Fibroblast of peridontal ligament (primary cell): ENCODE results near the gene PTMA.
"Not testable (repeated sequence)": the region's sequence is repeated elsewhere in the genome, so short reads cannot be mapped to it uniquely, and the experiment has no call there.

ENCODE experiments used
- DNase-seq: peaks from one replicate; pipeline ENCODE4 v3.0.0-alpha.2; 2010; ENCODE audit errors: extremely low read depth

The PTMA gene

DNA sequence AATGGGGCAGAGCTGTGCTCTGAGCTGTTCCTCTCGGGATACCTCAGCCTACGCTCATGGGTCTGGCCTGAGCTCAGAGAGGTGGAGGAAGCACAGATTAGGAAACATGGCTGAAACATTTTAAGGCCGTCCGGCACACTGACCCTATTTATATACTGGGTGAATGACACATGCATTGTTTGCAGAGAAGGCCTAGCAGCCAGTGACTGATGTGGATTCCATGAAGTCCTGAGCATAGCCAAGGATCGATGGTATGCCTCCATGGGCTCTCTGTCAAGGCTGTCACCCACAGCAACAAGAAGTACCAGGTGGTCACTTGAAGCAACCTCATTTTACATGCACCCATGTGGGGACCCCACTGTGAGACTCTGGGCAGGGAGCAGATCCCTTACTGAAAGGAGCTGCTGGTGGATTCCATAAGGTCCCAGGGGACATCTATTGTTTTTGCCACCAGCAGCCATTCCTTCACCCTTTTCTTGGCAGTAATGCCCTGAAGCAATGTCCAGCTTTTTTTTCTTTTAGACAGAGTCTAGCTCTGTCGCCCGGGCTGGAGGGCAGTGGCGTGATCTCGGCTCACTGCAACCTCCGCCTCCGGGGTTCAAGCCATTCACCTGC is 8.4 kb downstream of the PTMA start:
- DNase-seq = peak; percentile 50

DNA sequence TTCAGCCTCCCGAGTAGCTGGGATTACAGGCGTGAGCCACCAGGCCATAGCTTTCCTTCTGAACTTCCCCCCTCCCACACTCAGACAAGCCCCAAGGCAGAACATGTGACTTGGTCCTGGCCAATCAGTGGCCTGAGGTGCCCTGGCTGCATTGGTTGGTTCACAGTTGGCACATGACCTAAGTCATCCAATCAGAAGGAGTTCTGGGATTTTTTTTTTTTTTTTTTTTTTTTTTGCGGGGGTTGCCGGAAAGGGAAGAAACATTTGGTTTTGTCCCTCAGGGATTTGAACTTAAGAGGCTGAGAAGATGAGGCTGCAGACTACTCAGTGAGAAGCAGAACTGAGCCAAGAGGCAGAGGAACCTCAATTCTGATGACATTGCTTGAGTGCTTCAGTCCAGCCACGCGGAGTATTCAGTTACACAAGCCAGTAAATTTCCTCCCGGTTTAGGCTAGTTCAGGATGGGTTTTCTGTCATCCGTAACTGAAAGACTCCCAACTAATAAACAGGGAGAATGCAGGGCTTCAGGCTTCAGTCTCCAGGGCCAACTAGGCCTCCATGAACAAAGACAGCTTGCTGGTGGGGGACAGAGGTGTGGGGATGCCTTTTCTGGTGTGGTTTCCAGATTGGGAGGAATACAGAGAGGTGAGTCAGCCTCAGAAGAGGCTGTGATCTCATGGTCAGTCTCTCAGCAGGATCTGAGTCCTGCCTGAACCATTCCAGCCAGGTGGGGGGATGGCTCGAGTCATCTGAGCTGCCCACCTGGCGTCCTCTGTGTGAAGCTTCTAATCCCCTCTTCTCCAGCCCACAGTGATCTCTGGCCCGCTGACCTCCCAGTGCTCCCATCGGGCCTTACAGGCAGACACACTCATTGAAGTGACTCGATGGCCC is 9.2 kb downstream of the PTMA start:
- DNase-seq = peak; percentile 91

- no peak for DNase-seq
These were observed 10.5 kb downstream of the PTMA start for GRCh38 chr2:231718799-231719198.

DNA sequence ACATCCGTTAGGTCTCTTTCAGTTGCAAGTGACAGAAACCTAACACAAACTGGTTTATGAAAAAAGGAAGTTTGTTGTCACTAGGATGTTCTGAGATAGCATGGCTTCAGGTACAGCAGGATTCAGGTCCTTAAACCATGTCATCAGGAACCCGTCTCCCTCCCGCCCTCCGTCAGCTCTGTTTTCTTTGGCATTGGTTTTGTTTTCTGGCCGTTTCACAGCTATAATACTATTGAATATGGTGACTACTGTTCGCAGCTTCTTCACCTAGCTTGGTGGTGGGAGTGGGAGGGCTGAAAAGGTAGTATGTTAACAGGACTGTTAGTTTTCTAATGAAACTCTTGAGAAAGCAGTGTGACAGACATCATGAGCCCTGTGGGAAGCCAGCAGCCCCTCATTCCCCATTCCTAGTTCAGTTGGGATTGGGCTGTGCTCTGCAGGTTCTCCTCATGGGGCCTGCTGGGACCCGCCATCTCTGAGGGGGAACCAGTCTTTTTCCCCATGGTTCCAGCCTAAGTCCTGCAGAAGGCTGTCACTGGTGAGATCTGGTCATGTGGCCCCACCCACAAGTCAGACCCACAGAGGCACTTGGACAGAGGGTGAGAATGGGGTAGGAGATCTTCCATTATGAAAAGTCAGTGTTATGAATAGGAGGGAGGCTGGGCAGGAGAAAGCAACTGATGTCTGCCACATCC is 12.1 kb downstream of the PTMA start:
- no peak for DNase-seq

DNA sequence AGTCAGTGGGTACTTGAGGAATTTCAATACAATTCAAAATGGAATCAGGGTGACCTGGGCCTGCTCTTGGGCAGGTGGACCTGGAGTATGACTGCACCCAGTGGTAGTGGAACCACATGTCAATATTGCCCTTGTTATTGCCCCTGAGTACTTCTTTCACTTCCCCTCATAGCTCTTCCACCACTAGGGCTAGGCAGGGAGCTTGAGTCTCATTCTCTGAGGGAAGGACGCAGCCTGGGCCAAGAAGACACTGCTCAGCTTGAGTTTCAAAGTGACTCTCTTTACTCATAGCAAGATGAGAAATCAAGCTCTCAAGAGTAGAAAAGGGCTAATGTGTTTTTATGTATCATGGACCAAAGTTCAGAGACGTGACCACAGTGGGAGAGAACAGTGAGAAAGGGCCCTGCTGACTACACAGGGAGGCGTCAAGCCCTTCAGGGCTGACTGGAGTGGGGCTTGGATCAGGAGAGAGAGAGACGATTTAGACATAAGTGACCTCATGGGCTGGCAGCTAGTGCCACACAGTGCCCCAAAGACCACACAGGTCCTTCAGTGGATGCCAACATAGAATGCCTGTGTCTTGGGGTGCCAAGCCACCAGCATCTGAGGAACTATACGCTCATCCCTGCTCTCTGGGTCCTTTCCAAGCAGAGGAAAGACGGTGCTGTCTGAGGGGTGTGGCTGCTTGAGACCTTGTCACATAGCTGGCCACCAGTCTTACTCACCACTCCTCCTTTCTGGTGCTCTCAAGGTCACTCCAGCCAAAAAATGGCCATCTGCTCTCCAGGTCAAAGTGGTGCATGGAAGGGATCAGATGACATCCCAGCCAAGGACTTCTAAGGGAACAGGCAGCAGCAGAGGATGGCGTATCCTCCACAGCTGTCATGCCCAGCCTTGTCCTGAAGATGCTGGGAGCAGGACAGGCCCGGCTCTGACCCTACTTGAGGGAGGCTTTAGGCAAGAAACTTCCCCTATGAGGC is 13.0 kb downstream of the PTMA start:
- no peak for DNase-seq

DNA sequence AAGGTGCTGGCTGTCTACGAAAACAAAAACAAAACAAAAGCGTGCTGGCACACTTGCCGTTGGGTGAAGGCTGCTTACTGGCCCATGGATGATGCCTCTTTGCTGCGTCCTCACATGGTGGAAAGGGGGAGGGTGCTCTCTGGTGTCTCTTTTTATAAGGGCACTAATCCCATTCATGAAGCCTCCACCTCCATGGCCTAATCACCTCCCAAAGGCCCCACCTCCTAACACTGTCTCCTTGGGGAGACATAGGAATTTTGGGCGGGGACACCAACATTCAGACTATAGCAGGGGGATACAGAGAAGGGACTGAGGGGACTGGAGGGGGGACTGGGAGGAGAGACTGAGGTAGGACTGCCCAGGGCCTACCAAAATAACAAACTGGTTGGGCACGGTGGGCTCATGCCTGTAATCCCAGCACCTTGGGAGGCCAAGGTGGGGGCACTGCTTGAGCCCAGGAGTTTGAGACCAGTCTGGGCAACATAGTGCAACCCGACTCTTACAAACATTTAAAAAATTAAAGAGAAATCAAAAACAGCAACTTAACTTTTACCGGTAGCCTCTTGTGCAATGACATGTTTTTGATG is 14.5 kb downstream of the PTMA start:
- no peak for DNase-seq

DNA sequence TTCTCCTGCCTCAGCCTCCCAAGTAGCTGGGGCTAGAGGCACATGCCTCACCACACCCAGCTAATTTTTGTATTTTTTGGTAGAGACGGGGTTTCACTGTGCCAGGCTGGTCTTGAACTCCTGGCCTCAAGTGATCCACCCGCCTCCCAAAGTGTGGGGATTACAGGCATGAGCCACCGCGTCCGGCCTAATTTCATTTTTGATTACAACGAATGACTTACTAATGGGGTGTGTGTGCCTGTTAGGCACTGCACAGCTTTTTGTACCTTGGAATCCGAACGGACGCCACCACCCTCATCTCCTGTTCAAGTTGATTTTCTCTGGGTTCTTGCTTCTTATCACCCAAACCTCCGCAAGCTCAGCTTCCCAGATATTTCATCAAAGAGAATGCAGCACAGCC is 17.2 kb downstream of the PTMA start:
- no peak for DNase-seq

DNA sequence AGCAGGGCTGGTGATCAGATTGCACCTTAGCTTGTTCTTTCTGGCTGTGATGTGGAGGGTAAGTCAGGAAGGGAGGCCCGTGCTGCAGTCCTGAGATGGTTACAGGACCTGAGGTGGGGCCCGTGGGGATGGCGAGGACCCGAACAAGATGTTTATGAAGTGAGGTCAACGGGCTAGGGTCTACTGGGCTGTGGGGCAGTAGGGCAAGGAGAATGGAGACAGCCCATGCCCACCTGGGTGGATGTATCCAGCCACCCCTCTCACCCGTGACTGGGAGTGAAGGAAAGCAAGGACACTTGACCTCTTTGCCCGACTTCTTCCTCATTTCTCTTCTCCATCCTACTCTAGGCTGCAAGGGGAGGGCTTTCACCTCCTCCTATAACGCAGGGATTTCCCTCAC is 18.0 kb downstream of the PTMA start:
- no peak for DNase-seq

- DNase-seq = no peak
These were observed 19.3 kb downstream of the PTMA start for GRCh38 chr2:231727621-231728020.

- no peak for DNase-seq
These were observed 24.3 kb downstream of the PTMA start for GRCh38 chr2:231732604-231733003.

- no peak for DNase-seq
These were observed 29.4 kb downstream of the PTMA start for GRCh38 chr2:231737761-231738160.

GRCh38 chr2:231743376-231744116 is 35.2 kb downstream of the PTMA start:
- no peak for DNase-seq

DNA sequence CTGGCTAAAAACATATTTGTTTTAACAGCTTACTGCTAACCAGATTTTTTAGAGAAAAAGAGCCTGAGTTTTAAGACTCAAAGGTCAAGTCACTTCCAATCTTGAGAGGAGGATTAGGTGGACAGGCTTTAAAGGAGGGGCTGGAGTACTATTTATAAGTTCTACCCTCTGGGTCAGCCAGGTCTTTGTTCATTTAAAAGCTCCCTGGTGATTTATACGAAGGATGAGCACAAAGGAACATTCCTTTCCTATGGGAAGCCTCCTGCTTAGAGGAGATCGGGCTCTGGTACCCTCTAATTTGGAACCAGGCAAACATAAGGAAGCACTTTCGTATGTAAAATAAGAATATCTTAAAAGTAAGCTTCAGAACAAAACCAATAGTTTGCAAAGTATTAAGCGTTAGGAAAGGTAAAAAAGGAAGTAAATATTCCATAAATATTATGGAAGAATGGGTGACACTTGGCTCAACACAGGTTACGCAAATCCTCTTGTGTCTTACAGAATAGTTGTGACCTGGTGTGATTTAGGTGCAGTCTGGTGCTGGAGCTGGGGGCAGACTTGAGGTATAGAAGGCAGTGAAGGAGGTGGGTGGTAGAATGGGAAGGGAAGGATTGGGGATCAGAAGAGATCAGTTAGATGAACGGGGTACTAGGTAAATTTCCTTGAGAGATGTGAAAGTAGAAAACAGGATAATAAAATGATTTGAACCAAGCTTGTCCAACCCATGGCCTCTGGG is 37.1 kb downstream of the PTMA start:
- no peak for DNase-seq

DNA sequence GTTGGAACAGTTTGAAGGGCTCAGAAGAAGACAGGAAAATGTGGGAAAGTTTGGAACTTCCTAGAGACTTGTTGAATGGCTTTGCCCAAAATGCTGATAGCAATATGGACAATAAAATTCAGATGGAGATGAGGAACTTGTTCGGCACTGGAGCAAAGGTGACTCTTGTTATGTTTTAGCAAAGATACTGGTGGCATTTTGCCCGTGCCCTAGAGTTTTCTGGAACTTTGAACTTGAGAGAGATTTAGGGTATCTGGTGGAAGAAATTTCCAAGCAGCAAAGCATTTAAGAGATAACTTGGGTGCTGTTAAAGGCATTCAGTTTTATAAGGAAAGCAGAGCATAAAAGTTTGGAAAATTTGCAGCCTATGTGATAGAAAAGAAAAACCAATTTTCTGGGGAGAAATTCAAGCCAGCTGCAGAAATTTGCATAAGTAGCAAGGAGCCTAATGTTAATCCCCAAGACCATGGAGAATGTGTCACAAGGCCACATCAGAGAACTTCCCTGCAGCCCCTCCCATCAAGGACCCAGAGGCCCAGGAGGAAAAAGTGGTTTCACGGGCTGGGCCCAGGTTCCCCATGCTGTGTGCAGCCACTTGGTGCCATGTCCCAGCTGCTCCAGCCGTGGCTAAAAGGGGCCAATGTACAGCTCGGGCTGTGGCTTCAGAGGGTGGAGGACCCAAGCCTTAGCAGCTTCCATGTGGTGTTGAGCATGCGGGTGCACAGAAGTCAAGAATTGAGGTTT is 40.0 kb downstream of the PTMA start:
- DNase-seq = not testable (repeated sequence)

DNA sequence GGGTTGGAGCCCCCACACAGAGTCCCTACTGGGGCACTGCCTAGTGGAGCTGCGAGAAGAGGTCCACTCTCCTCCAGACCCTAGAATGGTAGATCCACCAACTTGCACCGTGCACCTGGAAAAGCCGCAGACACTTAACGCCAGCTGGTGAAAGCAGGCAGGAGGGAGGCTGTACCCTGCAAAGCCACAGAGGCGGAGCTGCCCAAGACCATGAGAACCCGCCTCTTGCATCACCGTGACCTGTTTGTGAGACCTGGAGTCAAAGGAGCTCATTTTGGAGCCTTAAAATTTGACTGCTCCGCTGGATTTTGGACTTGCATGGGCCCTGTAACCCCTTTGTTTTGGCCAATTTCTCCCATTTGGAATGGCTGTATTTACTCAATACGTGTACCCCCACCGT is 40.7 kb downstream of the PTMA start:
- not testable (repeated sequence) for DNase-seq

GRCh38 chr2:231751042-231751815 is 42.9 kb downstream of the PTMA start:
- no peak for DNase-seq

- no peak for DNase-seq
These were observed 43.7 kb downstream of the PTMA start for GRCh38 chr2:231752061-231752460.

- no peak for DNase-seq
These were observed 53.4 kb downstream of the PTMA start for GRCh38 chr2:231761735-231762134.
